ENCODE results near the gene MAPK1. TPM values are rescaled to one million over a fixed set of nuclear protein-coding genes. Genes with fewer than 3 reads are reported as not detected.

Gene MAPK1
- total RNA-seq, 1 experiment from 2014 or later, result 122 TPM

GRCh38 chr22:21903283-21903682, 35.8 kb upstream of the MAPK1 start:
- TF ChIP-seq SIN3A (IDR thresholded peaks at IDR 0.05; ENCODE audit: borderline replicate concordance, insufficient read depth, low read depth, low read length), result no peak
- no peak for TF ChIP-seq TCF7L2 (IDR thresholded peaks at IDR 0.05; ENCODE audit: low read depth, low read length)
- no peak for TF ChIP-seq POLR2AphosphoS5 (IDR thresholded peaks at IDR 0.05; ENCODE audit: low read depth, low read length)
- TF ChIP-seq, protein P1, sequence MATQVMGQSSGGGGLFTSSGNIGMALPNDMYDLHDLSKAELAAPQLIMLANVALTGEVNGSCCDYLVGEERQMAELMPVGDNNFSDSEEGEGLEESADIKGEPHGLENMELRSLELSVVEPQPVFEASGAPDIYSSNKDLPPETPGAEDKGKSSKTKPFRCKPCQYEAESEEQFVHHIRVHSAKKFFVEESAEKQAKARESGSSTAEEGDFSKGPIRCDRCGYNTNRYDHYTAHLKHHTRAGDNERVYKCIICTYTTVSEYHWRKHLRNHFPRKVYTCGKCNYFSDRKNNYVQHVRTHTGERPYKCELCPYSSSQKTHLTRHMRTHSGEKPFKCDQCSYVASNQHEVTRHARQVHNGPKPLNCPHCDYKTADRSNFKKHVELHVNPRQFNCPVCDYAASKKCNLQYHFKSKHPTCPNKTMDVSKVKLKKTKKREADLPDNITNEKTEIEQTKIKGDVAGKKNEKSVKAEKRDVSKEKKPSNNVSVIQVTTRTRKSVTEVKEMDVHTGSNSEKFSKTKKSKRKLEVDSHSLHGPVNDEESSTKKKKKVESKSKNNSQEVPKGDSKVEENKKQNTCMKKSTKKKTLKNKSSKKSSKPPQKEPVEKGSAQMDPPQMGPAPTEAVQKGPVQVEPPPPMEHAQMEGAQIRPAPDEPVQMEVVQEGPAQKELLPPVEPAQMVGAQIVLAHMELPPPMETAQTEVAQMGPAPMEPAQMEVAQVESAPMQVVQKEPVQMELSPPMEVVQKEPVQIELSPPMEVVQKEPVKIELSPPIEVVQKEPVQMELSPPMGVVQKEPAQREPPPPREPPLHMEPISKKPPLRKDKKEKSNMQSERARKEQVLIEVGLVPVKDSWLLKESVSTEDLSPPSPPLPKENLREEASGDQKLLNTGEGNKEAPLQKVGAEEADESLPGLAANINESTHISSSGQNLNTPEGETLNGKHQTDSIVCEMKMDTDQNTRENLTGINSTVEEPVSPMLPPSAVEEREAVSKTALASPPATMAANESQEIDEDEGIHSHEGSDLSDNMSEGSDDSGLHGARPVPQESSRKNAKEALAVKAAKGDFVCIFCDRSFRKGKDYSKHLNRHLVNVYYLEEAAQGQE (IDR thresholded peaks at IDR 0.05; ENCODE audit: insufficient read depth in 1 of 2, low read depth in 2 of 2, low read length in 1 of 2), result no peak
- TF ChIP-seq, protein P2, sequence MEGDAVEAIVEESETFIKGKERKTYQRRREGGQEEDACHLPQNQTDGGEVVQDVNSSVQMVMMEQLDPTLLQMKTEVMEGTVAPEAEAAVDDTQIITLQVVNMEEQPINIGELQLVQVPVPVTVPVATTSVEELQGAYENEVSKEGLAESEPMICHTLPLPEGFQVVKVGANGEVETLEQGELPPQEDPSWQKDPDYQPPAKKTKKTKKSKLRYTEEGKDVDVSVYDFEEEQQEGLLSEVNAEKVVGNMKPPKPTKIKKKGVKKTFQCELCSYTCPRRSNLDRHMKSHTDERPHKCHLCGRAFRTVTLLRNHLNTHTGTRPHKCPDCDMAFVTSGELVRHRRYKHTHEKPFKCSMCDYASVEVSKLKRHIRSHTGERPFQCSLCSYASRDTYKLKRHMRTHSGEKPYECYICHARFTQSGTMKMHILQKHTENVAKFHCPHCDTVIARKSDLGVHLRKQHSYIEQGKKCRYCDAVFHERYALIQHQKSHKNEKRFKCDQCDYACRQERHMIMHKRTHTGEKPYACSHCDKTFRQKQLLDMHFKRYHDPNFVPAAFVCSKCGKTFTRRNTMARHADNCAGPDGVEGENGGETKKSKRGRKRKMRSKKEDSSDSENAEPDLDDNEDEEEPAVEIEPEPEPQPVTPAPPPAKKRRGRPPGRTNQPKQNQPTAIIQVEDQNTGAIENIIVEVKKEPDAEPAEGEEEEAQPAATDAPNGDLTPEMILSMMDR (IDR thresholded peaks at IDR 0.05), result no peak
- intact Hi-C loops (cut with micrococcal nuclease; ENCODE audit: unreplicated experiment) (no loop called here), in situ Hi-C loops (cut with HindIII; ENCODE audit: low pct_unique_long_range_greater_than_20kb, low sequenced_read_pairs) (no loop called here)
- H3K27ac ChIP-seq (ENCODE audit: low read length), result no peak overlapping the region
- ChIA-PET POLR2A (no interaction called here), CTCF (no interaction called here)
- no peak for DNase-seq (ENCODE audit: low read depth, low spot score)
- H3K9me3 ChIP-seq (ENCODE audit: control insufficient read depth, insufficient read depth, low read depth, low read length), result no peaks in the 10 kb centered on the region
- H3K27me3 ChIP-seq (ENCODE audit: control insufficient read depth, insufficient read depth, low read length), result no peaks in the 10 kb centered on the region
- H3K4me3 ChIP-seq (ENCODE audit: low read depth in 2 of 2, low read length in 2 of 2), result no peak overlapping the region
- no peaks in the 10 kb centered on the region for H3K4me1 ChIP-seq (ENCODE audit: control insufficient read depth, insufficient read depth, low read length)
- no peaks in the 10 kb centered on the region for H3K36me3 ChIP-seq (ENCODE audit: control insufficient read depth, insufficient read depth, low read length)
- no peak for ATAC-seq
- no TSS peak for BruUV-seq (replicated peaks)

- ATAC-seq, result no peak
- ChIA-PET POLR2A (no interaction called here), CTCF (no interaction called here)
- in situ Hi-C loops (cut with HindIII; ENCODE audit: low pct_unique_long_range_greater_than_20kb, low sequenced_read_pairs), result no loop called here
- Histone ChIP-seq H3K27me3 (ENCODE audit: control insufficient read depth, insufficient read depth, low read length) (no peaks in the 10 kb centered on the region), H3K36me3 (ENCODE audit: control insufficient read depth, insufficient read depth, low read length) (no peaks in the 10 kb centered on the region), H3K4me1 (ENCODE audit: control insufficient read depth, insufficient read depth, low read length) (no peaks in the 10 kb centered on the region), H3K4me3 (ENCODE audit: low read depth in 2 of 2, low read length in 2 of 2) (no peak overlapping the region), H3K27ac (ENCODE audit: low read length) (no peak overlapping the region), H3K9me3 (ENCODE audit: control insufficient read depth, insufficient read depth, low read depth, low read length) (no peaks in the 10 kb centered on the region)
- BruUV-seq (replicated peaks), result no TSS peak
- no peak for DNase-seq (ENCODE audit: low read depth, low spot score)
- TF ChIP-seq, protein P2 (IDR thresholded peaks at IDR 0.05), result no peak
- TF ChIP-seq, protein P1 (IDR thresholded peaks at IDR 0.05; ENCODE audit: insufficient read depth in 1 of 2, low read depth in 2 of 2, low read length in 1 of 2), result no peak
- TF ChIP-seq SIN3A (IDR thresholded peaks at IDR 0.05; ENCODE audit: borderline replicate concordance, insufficient read depth, low read depth, low read length) (no peak), POLR2AphosphoS5 (IDR thresholded peaks at IDR 0.05; ENCODE audit: low read depth, low read length) (no peak), TCF7L2 (IDR thresholded peaks at IDR 0.05; ENCODE audit: low read depth, low read length) (no peak)
- intact Hi-C loops (cut with micrococcal nuclease; ENCODE audit: unreplicated experiment), result no loop called here
Measured at GRCh38 chr22:21902296-21903087, 35.0 kb upstream of the MAPK1 start.
